ENCODE results near the gene ANXA4.

DNA sequence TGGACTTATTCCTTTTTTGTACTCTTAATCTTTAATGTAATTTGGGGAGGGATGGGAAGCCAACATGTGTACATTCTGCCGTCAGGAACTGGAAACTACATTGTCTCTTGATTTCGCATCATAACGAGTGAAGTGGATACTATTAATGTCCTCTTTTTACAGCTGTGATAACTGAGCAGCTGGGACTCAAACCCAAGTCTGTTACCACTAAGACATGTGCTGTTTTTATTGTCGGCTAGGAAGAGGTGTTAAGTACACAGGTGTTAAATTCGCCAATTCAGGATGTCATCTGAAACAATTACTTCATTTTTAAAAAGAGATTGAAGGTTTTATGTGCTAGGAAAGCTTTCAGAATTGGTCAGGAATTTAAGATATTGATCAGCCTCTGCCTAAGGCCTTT, 94.4 kb downstream of the ANXA4 start:
- TF ChIP-seq, protein P1, sequence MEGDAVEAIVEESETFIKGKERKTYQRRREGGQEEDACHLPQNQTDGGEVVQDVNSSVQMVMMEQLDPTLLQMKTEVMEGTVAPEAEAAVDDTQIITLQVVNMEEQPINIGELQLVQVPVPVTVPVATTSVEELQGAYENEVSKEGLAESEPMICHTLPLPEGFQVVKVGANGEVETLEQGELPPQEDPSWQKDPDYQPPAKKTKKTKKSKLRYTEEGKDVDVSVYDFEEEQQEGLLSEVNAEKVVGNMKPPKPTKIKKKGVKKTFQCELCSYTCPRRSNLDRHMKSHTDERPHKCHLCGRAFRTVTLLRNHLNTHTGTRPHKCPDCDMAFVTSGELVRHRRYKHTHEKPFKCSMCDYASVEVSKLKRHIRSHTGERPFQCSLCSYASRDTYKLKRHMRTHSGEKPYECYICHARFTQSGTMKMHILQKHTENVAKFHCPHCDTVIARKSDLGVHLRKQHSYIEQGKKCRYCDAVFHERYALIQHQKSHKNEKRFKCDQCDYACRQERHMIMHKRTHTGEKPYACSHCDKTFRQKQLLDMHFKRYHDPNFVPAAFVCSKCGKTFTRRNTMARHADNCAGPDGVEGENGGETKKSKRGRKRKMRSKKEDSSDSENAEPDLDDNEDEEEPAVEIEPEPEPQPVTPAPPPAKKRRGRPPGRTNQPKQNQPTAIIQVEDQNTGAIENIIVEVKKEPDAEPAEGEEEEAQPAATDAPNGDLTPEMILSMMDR (IDR thresholded peaks at IDR 0.05): no peak
- TF ChIP-seq POLR2A (IDR thresholded peaks at IDR 0.05): no peak
- TF ChIP-seq POLR2AphosphoS5 (IDR thresholded peaks at IDR 0.05): no peak
